SH-SY5Y (cell line): ENCODE measurements around the gene COL9A3.

ENCODE experiments used
- GATA2 ChIP-seq: IDR thresholded peaks from 2 replicates; pipeline ENCODE4 v1.6.1; 2011; ENCODE audit warnings: mild to moderate bottlenecking, low read depth, low read length
- GATA3 ChIP-seq: IDR thresholded peaks from 2 replicates; pipeline ENCODE4 v1.6.1; 2011; ENCODE audit warnings: low read depth, mild to moderate bottlenecking, low read length, moderate library complexity

Gene COL9A3

GRCh38 chr20:62818592-62819493 lies 2.0 kb downstream of the COL9A3 start:
- no peak for TF ChIP-seq GATA3
- no peak for TF ChIP-seq GATA2

- TF ChIP-seq GATA2: no peak
- TF ChIP-seq GATA3: no peak
These were observed 2.8 kb downstream of the COL9A3 start for GRCh38 chr20:62819494-62820174.

DNA sequence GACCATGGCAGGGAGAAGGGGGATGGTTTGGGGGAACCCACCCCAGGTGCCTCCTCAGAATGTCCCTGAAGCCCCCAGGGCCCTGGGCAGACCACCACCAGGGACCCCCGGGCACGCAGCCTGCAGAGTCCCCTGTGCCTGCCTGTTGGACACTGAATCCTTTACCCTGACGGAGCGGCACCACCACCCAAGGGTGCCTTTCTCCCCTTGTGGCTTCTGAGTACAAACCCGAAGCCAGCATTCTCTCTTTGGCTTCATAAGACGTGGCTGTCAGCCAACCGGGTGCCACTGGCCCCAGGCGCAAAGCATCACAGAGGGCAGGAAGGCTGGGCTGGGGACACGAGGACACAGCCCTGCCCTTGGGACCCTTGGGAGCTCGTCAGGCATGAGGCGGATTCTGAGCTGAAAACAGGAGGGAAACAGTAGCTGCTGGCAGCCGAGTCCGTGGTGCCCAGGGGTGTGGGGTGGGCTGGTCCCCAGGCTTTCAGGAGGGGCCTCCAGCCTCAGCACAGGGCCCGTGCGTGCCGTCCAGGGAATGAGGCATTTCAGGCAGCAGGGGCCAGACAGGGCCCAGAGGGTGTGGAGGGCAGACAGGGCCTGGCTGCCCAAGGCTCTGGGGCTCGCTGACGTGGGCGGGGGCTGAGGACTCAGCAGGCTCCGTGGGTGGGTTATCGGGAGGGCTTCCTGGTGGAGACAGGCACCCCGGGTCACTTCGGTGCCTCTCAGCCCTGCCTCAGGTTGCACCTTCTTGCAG lies 3.5 kb downstream of the COL9A3 start:
- TF ChIP-seq GATA2 (no peak), GATA3 (no peak)

DNA sequence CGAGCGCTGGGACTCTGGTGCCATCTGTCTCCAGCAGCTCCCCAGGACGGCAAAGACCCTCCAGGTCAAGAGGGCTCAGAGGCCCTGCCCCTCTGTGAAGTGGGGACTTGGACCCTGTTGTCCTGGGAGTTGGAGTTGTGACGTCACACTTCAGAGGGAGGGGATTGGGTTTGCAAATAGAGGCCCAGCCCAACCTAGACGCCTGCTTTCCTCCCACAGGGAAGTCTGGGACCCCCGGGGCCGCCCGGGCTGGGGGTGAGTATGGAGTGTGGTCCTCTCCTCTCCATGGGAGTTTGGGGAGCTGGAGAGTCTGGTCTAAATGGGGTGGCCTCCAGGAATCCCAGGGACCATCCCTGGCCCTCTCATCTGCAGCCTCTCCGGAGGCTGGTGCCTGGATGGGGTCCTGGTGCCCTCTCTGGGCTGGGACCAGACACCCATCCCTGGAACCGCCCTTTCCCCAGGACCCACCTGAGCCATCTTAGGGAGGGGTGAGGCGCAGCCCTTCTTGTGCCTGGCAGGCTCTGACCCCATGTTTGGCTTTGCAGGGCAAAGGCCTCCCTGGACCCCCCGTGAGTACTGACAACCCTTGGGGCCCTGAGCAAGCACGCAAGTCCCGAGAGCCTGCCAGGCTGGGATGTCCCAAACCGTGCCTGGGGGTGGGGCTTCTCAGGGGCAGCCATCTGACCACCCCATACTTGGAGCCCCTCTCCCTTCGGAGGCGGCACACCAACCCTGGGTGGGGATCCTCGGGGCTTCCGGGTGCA lies 4.3 kb downstream of the COL9A3 start:
- TF ChIP-seq GATA2: no peak
- TF ChIP-seq GATA3: no peak

DNA sequence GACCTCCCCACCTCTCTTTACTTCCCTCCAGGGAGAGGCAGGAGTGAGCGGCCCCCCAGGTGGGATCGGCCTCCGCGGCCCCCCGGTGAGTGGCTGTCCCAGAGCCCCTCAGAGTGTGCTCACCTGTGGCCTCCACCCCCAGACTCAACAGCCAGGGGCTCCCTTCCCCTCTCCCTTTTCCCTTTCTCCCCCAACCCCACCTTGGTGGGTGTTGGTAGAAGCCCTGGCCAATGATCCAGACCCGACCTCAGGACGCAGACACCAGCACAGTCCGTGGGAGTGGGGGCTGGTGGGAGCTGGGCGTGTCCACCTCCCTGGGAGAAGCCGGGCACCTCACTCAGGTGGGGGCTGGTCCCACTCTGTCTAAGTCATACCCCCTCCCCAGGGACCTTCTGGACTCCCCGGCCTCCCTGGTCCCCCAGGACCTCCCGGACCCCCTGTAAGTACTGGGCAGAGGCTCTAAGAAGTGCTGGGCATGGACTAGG lies 4.9 kb downstream of the COL9A3 start:
- TF ChIP-seq GATA2 (no peak), GATA3 (no peak)

- no peak for TF ChIP-seq GATA3
- TF ChIP-seq GATA2: no peak
These were observed 5.5 kb downstream of the COL9A3 start for GRCh38 chr20:62822239-62822787.

GRCh38 chr20:62822788-62823651 lies 6.2 kb downstream of the COL9A3 start:
- TF ChIP-seq GATA2 (peak; percentile 87), GATA3 (no peak)

- no peak for TF ChIP-seq GATA2
- no peak for TF ChIP-seq GATA3
These were observed 7.0 kb downstream of the COL9A3 start for GRCh38 chr20:62823688-62824475.

- TF ChIP-seq GATA2 (no peak), GATA3 (no peak)
These were observed 7.9 kb downstream of the COL9A3 start for GRCh38 chr20:62824476-62825332.

DNA sequence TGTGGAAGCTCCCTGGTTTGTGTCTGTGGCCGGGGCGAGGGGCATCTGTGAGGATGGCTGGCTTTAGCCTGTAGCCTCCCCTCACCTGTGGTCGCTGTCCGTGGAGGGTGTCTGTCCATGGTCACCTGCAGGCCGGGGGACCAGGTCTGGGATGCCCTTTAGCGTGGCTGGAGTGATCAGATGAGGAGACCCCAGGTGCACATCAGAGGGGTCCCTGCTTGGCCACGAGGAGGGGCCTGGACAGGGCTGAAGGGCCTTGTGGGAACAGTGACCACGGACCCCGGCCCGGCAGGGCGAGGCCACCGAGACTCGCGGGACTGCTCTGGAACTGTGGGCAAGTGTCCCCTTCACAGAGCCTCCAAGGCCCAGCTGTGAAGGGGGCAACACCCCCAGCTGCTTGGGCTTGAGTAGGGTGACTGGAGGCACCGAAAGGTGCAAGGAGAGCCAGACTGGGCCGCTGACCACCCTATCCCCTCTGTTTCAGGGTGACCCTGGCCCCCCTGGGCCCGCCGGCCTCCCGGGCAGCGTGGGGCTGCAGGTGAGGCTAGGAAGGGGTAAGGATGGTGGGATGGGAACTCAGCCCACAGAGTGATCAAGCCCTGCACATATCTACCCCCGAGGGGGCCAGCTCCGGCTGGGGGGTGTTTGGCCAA lies 8.6 kb downstream of the COL9A3 start:
- TF ChIP-seq GATA3: no peak
- TF ChIP-seq GATA2: no peak

GRCh38 chr20:62825986-62826645 lies 9.3 kb downstream of the COL9A3 start:
- TF ChIP-seq GATA3 (no peak), GATA2 (no peak)
